Transverse colon (tissue), 4 donors: ENCODE measurements around the gene KNSTRN. TPM values are rescaled to one million over a fixed set of nuclear protein-coding genes. Genes with fewer than 3 reads are reported as not detected.

Experiments used
- DNase-seq: peaks from one replicate; pipeline ENCODE4 v3.0.0-alpha.2; 2019
- H3K27ac ChIP-seq, 4 donors: fragments of 200-600 bp; sonication (generic); 2 replicates each; pipeline ENCODE4 v1.5.1; 2016 to 2018; ENCODE audit warnings: inconsistent platforms in 4 of 4
- H3K27me3 ChIP-seq: fragments of 200-600 bp; sonication (generic); 2 replicates; pipeline ENCODE4 v1.5.1; 2017; ENCODE audit warnings: inconsistent platforms
- H3K36me3 ChIP-seq, 4 donors: fragments of 200-600 bp; sonication (generic); 2 replicates each; pipeline ENCODE4 v1.5.1; 2017 to 2019; ENCODE audit warnings: inconsistent platforms in 4 of 4
- H3K4me1 ChIP-seq, 4 donors: fragments of 200-600 bp; sonication (generic); 2 replicates each; pipeline ENCODE4 v1.5.1; 2017 to 2020; ENCODE audit warnings: inconsistent platforms in 4 of 4
- H3K4me3 ChIP-seq, 4 donors: fragments of 200-600 bp; sonication (generic); 1 replicate in 1 of 4; 2 replicates in 3 of 4; pipeline versions ENCODE4 v1.5.1 to v1.6.1; 2017 to 2019; ENCODE audit warnings: inconsistent platforms in 4 of 4
- H3K9me3 ChIP-seq, 2 donors: fragments of 200-600 bp; sonication (generic); 2 replicates each; pipeline ENCODE4 v1.5.1; 2017 to 2019; ENCODE audit warnings: inconsistent platforms in 2 of 2
- CTCF ChIP-seq, 5 experiments: fragments of 200-600 bp in 3 of 5; fragments of 450-650 bp in 2 of 5; sonication (generic) in 3 of 5; IDR thresholded peaks; 1 replicate in 2 of 5; 2 replicates in 3 of 5; pipeline ENCODE4 v1.5.1; 2016 to 2017; ENCODE audit warnings: antibody characterized with exemption in 5 of 5, inconsistent platforms in 3 of 5, mild to moderate bottlenecking in 2 of 5, moderate library complexity in 1 of 5
- EP300 ChIP-seq: sonication (generic); formaldehyde crosslinking; IDR thresholded peaks from one replicate; pipeline ENCODE4 v1.6.1; 2017; ENCODE audit warnings: antibody characterized with exemption, low read depth
- POLR2A ChIP-seq: fragments of 450-650 bp; IDR thresholded peaks from one replicate; pipeline ENCODE4 v1.6.1; 2016; ENCODE audit warnings: antibody characterized with exemption, mild to moderate bottlenecking, moderate library complexity
- POLR2AphosphoS5 ChIP-seq, 3 donors: sonication (generic); formaldehyde crosslinking; IDR thresholded peaks; one replicate each; pipeline ENCODE4 v1.6.1; 2016; ENCODE audit warnings: antibody characterized with exemption in 3 of 3
- WGBS, 2 donors: methylation state at CpG; one replicate each; pipeline ENCODE4 v1.1.5; 2018; ENCODE audit warnings: low coverage in 1 of 2; 5-methylcytosine and 5-hydroxymethylcytosine counted together
- in situ Hi-C, 4 donors: fragments of 200-750 bp; cut with MboI; loops; one replicate each; pipeline versions ENCODE4 v1.15.0 to v1.15.1; 2017; ENCODE audit warnings: low sequenced_read_pairs in 3 of 4, low pct_ligation_motif_present in 1 of 4, low pct_unique_long_range_greater_than_20kb in 1 of 4
- intact Hi-C: fragments of 100-400 bp; cut with DNase I; formaldehyde crosslinking; loops from one replicate; pipeline ENCODE4 v1.15.1; 2023; ENCODE audit warnings: low total_unique reads
- total RNA-seq, 4 donors: library from RNA; depleted of rRNA; stranded (reverse); fragments of >200 nt; gene quantifications; one replicate each; pipeline ENCODE4 v1.1.0, GENCODE V29; 2016

KNSTRN gene
- total RNA-seq, 4 donors from 2014 or later = 7.5 to 80.4 (median 8.3) TPM

GRCh38 chr15:40388941-40389823 is 6.7 kb downstream of the KNSTRN start:
- WGBS, 2 donors = 84 to 93% methylated on average over 6 to 13 of the region's 13 CpGs
- peaks cover 0 to 9% (median under 1%) of the 10 kb centered on the region in 4 donors for H3K4me1 ChIP-seq
- intact Hi-C loops = no loop called here
- no peak for DNase-seq
- no peak overlapping the region for H3K4me3 ChIP-seq
- in situ Hi-C loops = no loop called here
- H3K27me3 ChIP-seq = no peaks in the 10 kb centered on the region
- no peak overlapping the region for H3K27ac ChIP-seq
- H3K36me3 ChIP-seq = peaks cover 0 to 15% (median 4%) of the 10 kb centered on the region in 4 donors
- TF ChIP-seq POLR2AphosphoS5 (IDR thresholded peaks at IDR 0.05) = no peak
- TF ChIP-seq EP300 = no peak
- TF ChIP-seq POLR2A = no peak
- TF ChIP-seq CTCF (IDR thresholded peaks at IDR 0.05) = no peak
- H3K9me3 ChIP-seq = no peaks in the 10 kb centered on the region

- no peak for DNase-seq
- TF ChIP-seq POLR2A (no peak), EP300 (no peak), POLR2AphosphoS5 (IDR thresholded peaks at IDR 0.05) (no peak), CTCF (IDR thresholded peaks at IDR 0.05) (no peak)
- 95% methylated on average over 2 of the region's 2 CpGs; no CpG with 5 or more reads in 1 of the 2 donors for whole genome bisulfite sequencing, 2 donors
- no peaks in the 10 kb centered on the region for H3K9me3 ChIP-seq
- H3K27me3 ChIP-seq = no peaks in the 10 kb centered on the region
- H3K27ac ChIP-seq = no peak overlapping the region
- intact Hi-C loops = no loop called here
- peaks cover 0 to 15% (median 4%) of the 10 kb centered on the region in 4 donors for H3K36me3 ChIP-seq
- no peak overlapping the region for H3K4me3 ChIP-seq
- in situ Hi-C loops = no loop called here
- peaks cover 0 to 8% (median 0%) of the 10 kb centered on the region in 4 donors for H3K4me1 ChIP-seq
These were observed 7.5 kb downstream of the KNSTRN start for GRCh38 chr15:40389824-40390595.

- no peak overlapping the region for H3K4me3 ChIP-seq
- H3K4me1 ChIP-seq = peaks cover 0 to 8% (median 0%) of the 10 kb centered on the region in 4 donors
- 88 to 92% methylated on average over 2 to 4 of the region's 4 CpGs for WGBS, 2 donors
- TF ChIP-seq CTCF (IDR thresholded peaks at IDR 0.05) (no peak), EP300 (no peak), POLR2AphosphoS5 (IDR thresholded peaks at IDR 0.05) (no peak), POLR2A (no peak)
- no peak for DNase-seq
- in situ Hi-C loops (no loop called here), intact Hi-C loops (no loop called here)
- no peak overlapping the region for H3K27ac ChIP-seq
- peaks cover 0 to 15% (median 4%) of the 10 kb centered on the region in 4 donors for H3K36me3 ChIP-seq
- H3K27me3 ChIP-seq = no peaks in the 10 kb centered on the region
- H3K9me3 ChIP-seq = no peaks in the 10 kb centered on the region
These were observed 10.7 kb downstream of the KNSTRN start for GRCh38 chr15:40392986-40393948.
